ENCODE results near the gene PKN2. TPM values are rescaled to one million over a fixed set of nuclear protein-coding genes. Genes with fewer than 3 reads are reported as not detected.

PKN2 gene
- total RNA-seq, 1 donor from 2014 or later: 74.4 TPM

GRCh38 chr1:88742531-88742930 is 58.5 kb downstream of the PKN2 start:
- Histone ChIP-seq H3K4me1 (peaks cover 10% of the 10 kb centered on the region), H3K27me3 (no peaks in the 10 kb centered on the region), H3K9me3 (ENCODE audit: low read depth) (no peaks in the 10 kb centered on the region), H3K79me2 (ENCODE audit: low read depth) (peaks cover 43% of the 10 kb centered on the region), H3K27ac (no peak overlapping the region), H4K20me1 (ENCODE audit: low read depth) (peaks cover 5% of the 10 kb centered on the region), H3K4me2 (no peak overlapping the region), H3K9ac (no peak overlapping the region), H3F3A (ENCODE audit: low read depth) (no peaks in the 10 kb centered on the region), H3K4me3 (no peak overlapping the region), H2AFZ (replicated peaks) (no peak overlapping the region), H3K36me3 (peaks cover 18% of the 10 kb centered on the region)
- peaks cover 9% of the 10 kb centered on the region for H3K9me3 Mint-ChIP-seq
- H3K4me1 Mint-ChIP-seq: no peaks in the 10 kb centered on the region
- no peak for DNase-seq (ENCODE audit: low spot score)
- TF ChIP-seq EZH2phosphoT487 (IDR thresholded peaks at IDR 0.05) (no peak), EZH2 (IDR thresholded peaks at IDR 0.05) (no peak), CTCF (IDR thresholded peaks at IDR 0.05) (no peak)
- H3K4me3 Mint-ChIP-seq: no peak overlapping the region
- no peak overlapping the region for H3K27ac Mint-ChIP-seq
- peaks cover 39% of the 10 kb centered on the region for H3K36me3 Mint-ChIP-seq
- peaks cover 2% of the 10 kb centered on the region for H3K27me3 Mint-ChIP-seq (ENCODE audit: insufficient read depth, low read depth)

GRCh38 chr1:88744142-88744541 is 60.1 kb downstream of the PKN2 start:
- H3K4me1 Mint-ChIP-seq: no peaks in the 10 kb centered on the region
- peaks cover 2% of the 10 kb centered on the region for H3K27me3 Mint-ChIP-seq (ENCODE audit: insufficient read depth, low read depth)
- H3K27ac Mint-ChIP-seq: no peak overlapping the region
- no peak for DNase-seq (ENCODE audit: low spot score)
- Histone ChIP-seq H3K4me2 (no peak overlapping the region), H3K4me1 (no peaks in the 10 kb centered on the region), H3K79me2 (ENCODE audit: low read depth) (peaks cover 27% of the 10 kb centered on the region), H3K4me3 (no peak overlapping the region), H3K27ac (no peak overlapping the region), H3K9me3 (ENCODE audit: low read depth) (no peaks in the 10 kb centered on the region), H3F3A (ENCODE audit: low read depth) (no peaks in the 10 kb centered on the region), H3K36me3 (peaks cover 18% of the 10 kb centered on the region), H4K20me1 (ENCODE audit: low read depth) (no peaks in the 10 kb centered on the region), H3K9ac (no peak overlapping the region), H3K27me3 (no peaks in the 10 kb centered on the region), H2AFZ (replicated peaks) (no peak overlapping the region)
- H3K4me3 Mint-ChIP-seq: no peak overlapping the region
- no peak for TF ChIP-seq EZH2 (IDR thresholded peaks at IDR 0.05)
- TF ChIP-seq CTCF (IDR thresholded peaks at IDR 0.05): no peak
- TF ChIP-seq EZH2phosphoT487 (IDR thresholded peaks at IDR 0.05): no peak
- H3K9me3 Mint-ChIP-seq: no peaks in the 10 kb centered on the region
- H3K36me3 Mint-ChIP-seq: peaks cover 28% of the 10 kb centered on the region

- no peak overlapping the region for H3K4me2 ChIP-seq
- peaks cover 12% of the 10 kb centered on the region for H3K36me3 ChIP-seq
- Mint-ChIP-seq H3K4me3 (no peak overlapping the region), H3K4me1 (no peaks in the 10 kb centered on the region), H3K27ac (no peak overlapping the region), H3K27me3 (ENCODE audit: insufficient read depth, low read depth) (no peaks in the 10 kb centered on the region), H3K36me3 (peaks cover 31% of the 10 kb centered on the region), H3K9me3 (no peaks in the 10 kb centered on the region)
- no peaks in the 10 kb centered on the region for H4K20me1 ChIP-seq (ENCODE audit: low read depth)
- H3K9me3 ChIP-seq (ENCODE audit: low read depth): no peaks in the 10 kb centered on the region
- no peak for TF ChIP-seq EZH2 (IDR thresholded peaks at IDR 0.05)
- TF ChIP-seq EZH2phosphoT487 (IDR thresholded peaks at IDR 0.05): no peak
- no peak for TF ChIP-seq CTCF (IDR thresholded peaks at IDR 0.05)
- H3K27ac ChIP-seq: no peak overlapping the region
- H3K27me3 ChIP-seq: no peaks in the 10 kb centered on the region
- no peak overlapping the region for H2AFZ ChIP-seq (replicated peaks)
- no peak overlapping the region for H3K4me3 ChIP-seq
- peaks cover 12% of the 10 kb centered on the region for H3K79me2 ChIP-seq (ENCODE audit: low read depth)
- DNase-seq (ENCODE audit: low spot score): no peak
- H3K9ac ChIP-seq: no peak overlapping the region
- H3K4me1 ChIP-seq: no peaks in the 10 kb centered on the region
- H3F3A ChIP-seq (ENCODE audit: low read depth): no peaks in the 10 kb centered on the region
Measured at GRCh38 chr1:88746916-88747315, 62.8 kb downstream of the PKN2 start.

Data from neural progenitor cell (in vitro differentiated cells).